ENCODE results near the gene NLRC5. TPM values are rescaled to one million over a fixed set of nuclear protein-coding genes. Genes with fewer than 3 reads are reported as not detected.

NLRC5 gene
- total RNA-seq, 1 experiment from 2014 or later, result 2.4 TPM

GRCh38 chr16:57019746-57020145 lies 30.4 kb downstream of the NLRC5 start:
- Histone ChIP-seq H3K56ac (ENCODE audit: insufficient read length, low read depth, low read length) (no peak overlapping the region), H3K23ac (ENCODE audit: insufficient read length, low read depth, low read length) (no peak overlapping the region), H4K8ac (replicated peaks; ENCODE audit: insufficient read length, low read depth, low read length) (no peak overlapping the region), H4K5ac (ENCODE audit: insufficient read length, low read depth, low read length) (no peak overlapping the region), H3K23me2 (ENCODE audit: insufficient read length, low read depth, low read length, poor library complexity, severe bottlenecking) (no peaks in the 10 kb centered on the region), H3K4me2 (ENCODE audit: insufficient read depth, insufficient read length, low read length) (no peak overlapping the region), H3K9ac (ENCODE audit: extremely low read depth, insufficient read length, low read length) (no peak overlapping the region), H3K27me3 (ENCODE audit: insufficient read depth, low read length) (no peaks in the 10 kb centered on the region), H2AK5ac (ENCODE audit: insufficient read length, low read length) (no peak overlapping the region), H3K79me2 (ENCODE audit: insufficient read depth, low read length) (no peaks in the 10 kb centered on the region), H2AFZ (ENCODE audit: low read length) (no peak overlapping the region), H2BK15ac (ENCODE audit: low read depth, low read length) (no peak overlapping the region), H4K20me1 (ENCODE audit: control insufficient read depth, insufficient read depth, insufficient read length) (no peaks in the 10 kb centered on the region), H4K91ac (ENCODE audit: insufficient read length, low read depth, low read length) (no peak overlapping the region), H2BK120ac (ENCODE audit: low read depth, low read length, poor library complexity, severe bottlenecking) (no peak overlapping the region), H2BK20ac (ENCODE audit: low read depth, low read length, poor library complexity, severe bottlenecking) (no peak overlapping the region), H3K4ac (ENCODE audit: low read depth, low read length) (no peak overlapping the region), H2BK5ac (ENCODE audit: insufficient read length, low read length) (no peak overlapping the region), H3K27ac (ENCODE audit: insufficient read length, low read depth, low read length) (no peak overlapping the region), H3T11ph (ENCODE audit: low read length) (no peak overlapping the region), H3K18ac (ENCODE audit: insufficient read length, low read depth, low read length) (no peak overlapping the region), H3K14ac (ENCODE audit: insufficient read depth, low read length) (no peak overlapping the region; the same call in 1 of the 2 replicates), H2BK12ac (ENCODE audit: insufficient read length, low read depth, low read length) (no peak overlapping the region), H3K9me3 (ENCODE audit: control insufficient read depth, low read depth, low read length) (no peaks in the 10 kb centered on the region), H3K79me1 (ENCODE audit: insufficient read depth, low read depth, low read length, poor library complexity, severe bottlenecking) (no peaks in the 10 kb centered on the region), H3K4me1 (ENCODE audit: insufficient read depth, low read length) (no peaks in the 10 kb centered on the region)
- no CpG with 5 or more reads among the region's 2 CpGs for WGBS (ENCODE audit: extremely low coverage, insufficient read length, low lambda C conversion rate)
- Mint-ChIP-seq H3K4me3 (no peak overlapping the region), H3K9me3 (no peaks in the 10 kb centered on the region), H3K36me3 (ENCODE audit: insufficient read depth in 1 of 3, low read depth in 3 of 3) (no peaks in the 10 kb centered on the region; a peak in 1 of 7 replicates), H3K4me1 (peaks cover 2 to 4% of the 10 kb centered on the region in 2 experiments; a peak in 2 of 4 replicates), H3K27me3 (ENCODE audit: low read depth) (no peaks in the 10 kb centered on the region; the same call in none of the 2 replicates), H3K27ac (no peak overlapping the region)
- no peak for DNase-seq
- TF ChIP-seq CTCF (conservative IDR thresholded peaks at IDR 0.05), result no peak

Data from H9 (cell line).